Measurements from ENCODE around the gene DCAF5.

DNA sequence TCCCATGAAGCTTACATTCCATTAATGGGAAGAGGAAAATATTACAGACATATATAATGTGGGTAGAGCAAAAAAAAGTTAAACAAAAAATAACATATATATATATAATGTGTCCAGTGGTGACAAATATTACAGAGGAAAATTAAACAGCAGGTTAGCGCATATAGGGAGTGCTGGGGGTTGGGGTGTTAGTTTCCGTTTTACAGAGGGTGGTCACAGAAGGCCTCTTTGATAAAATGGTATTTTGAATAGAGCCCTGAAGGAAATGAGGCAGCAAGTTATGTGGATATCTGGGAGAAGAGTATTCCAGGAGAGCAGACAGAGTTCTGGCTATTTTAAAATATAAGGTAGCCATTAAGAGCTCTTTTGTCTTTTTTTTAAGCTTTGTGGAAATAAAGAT is 73.2 kb downstream of the DCAF5 start:
- TF ChIP-seq, protein P1, sequence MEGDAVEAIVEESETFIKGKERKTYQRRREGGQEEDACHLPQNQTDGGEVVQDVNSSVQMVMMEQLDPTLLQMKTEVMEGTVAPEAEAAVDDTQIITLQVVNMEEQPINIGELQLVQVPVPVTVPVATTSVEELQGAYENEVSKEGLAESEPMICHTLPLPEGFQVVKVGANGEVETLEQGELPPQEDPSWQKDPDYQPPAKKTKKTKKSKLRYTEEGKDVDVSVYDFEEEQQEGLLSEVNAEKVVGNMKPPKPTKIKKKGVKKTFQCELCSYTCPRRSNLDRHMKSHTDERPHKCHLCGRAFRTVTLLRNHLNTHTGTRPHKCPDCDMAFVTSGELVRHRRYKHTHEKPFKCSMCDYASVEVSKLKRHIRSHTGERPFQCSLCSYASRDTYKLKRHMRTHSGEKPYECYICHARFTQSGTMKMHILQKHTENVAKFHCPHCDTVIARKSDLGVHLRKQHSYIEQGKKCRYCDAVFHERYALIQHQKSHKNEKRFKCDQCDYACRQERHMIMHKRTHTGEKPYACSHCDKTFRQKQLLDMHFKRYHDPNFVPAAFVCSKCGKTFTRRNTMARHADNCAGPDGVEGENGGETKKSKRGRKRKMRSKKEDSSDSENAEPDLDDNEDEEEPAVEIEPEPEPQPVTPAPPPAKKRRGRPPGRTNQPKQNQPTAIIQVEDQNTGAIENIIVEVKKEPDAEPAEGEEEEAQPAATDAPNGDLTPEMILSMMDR (IDR thresholded peaks at IDR 0.05; ENCODE audit: low read depth, low read length), result no peak
- no peak for TF ChIP-seq MYC (IDR thresholded peaks at IDR 0.05; ENCODE audit: low read depth, low read length)
- no peak for TF ChIP-seq POLR2A (IDR thresholded peaks at IDR 0.05; ENCODE audit: extremely low read depth, insufficient read length)

Measured in NB4 (cell line).